Mesodermal cell (in vitro differentiated cells): ENCODE measurements around the gene ARL6IP1.

ENCODE experiments used
- H3K27ac ChIP-seq: 2 replicates; pipeline ENCODE4 v1.7.0; 2013; ENCODE audit warnings: mild to moderate bottlenecking, low read depth, low read length, moderate library complexity; ENCODE audit not compliant: severe bottlenecking
- H3K36me3 ChIP-seq: 2 replicates; pipeline ENCODE4 v1.7.1; 2013; ENCODE audit warnings: mild to moderate bottlenecking, low read length, moderate library complexity; ENCODE audit not compliant: control insufficient read depth, insufficient read depth
- H3K4me1 ChIP-seq: one replicate; pipeline ENCODE4 v1.7.1; 2013; ENCODE audit warnings: mild to moderate bottlenecking, low read length; ENCODE audit not compliant: insufficient read depth, control insufficient read depth, poor library complexity, severe bottlenecking
- H3K4me3 ChIP-seq: 2 replicates; pipeline ENCODE4 v1.7.0; 2013; ENCODE audit warnings: low read length, control low read depth, mild to moderate bottlenecking; ENCODE audit not compliant: insufficient read depth, poor library complexity, severe bottlenecking; ENCODE audit errors: extremely low read depth
- H3K9me3 ChIP-seq: 2 replicates; pipeline ENCODE4 v1.7.1; 2013; ENCODE audit warnings: mild to moderate bottlenecking, low read length, moderate library complexity; ENCODE audit not compliant: control insufficient read depth
- WGBS, 2 experiments: methylation state at CpG; one replicate each; pipeline ENCODE4 v1.1.5; 2013; ENCODE audit warnings: missing lambda C conversion rate in 2 of 2; ENCODE audit not compliant: insufficient coverage in 2 of 2; 5-methylcytosine and 5-hydroxymethylcytosine counted together

ARL6IP1 gene

DNA sequence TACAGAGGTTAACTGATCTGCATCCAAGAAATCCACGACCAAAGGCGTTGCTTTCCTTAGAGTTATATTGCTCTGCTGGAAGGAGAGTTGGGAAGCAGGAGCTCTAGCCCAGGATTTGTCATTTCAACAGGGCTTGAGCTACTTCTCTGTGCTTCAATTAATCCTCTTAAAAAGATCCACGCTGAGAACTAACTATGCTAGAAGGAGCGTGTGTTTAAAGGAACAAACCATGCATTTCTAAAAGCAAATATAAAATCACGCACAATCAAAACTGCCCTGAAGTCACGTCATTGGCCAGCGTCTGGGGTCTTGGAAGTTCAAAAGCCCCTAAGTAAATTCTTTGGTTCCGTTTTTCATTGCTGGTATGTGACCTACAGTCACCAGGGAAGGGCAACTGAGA is 1.1 kb downstream of the ARL6IP1 start:
- Histone ChIP-seq H3K36me3 (peaks cover 39% of the 10 kb centered on the region), H3K4me1 (peaks cover 20% of the 10 kb centered on the region), H3K27ac (peak overlapping the region; percentile 91), H3K9me3 (no peaks in the 10 kb centered on the region), H3K4me3 (peak overlapping the region; percentile 94)
- WGBS, 2 experiments = 0 to 3% methylated on average over 2 to 7 of the region's 8 CpGs

GRCh38 chr16:18799500-18799899 is 1.8 kb downstream of the ARL6IP1 start:
- H3K27ac ChIP-seq = no peak overlapping the region
- H3K4me1 ChIP-seq = peaks cover 20% of the 10 kb centered on the region
- H3K9me3 ChIP-seq = no peaks in the 10 kb centered on the region
- peaks cover 47% of the 10 kb centered on the region for H3K36me3 ChIP-seq
- H3K4me3 ChIP-seq = peak overlapping the region; percentile 94
- 88 to 94% methylated on average over 2 of the region's 3 CpGs for WGBS, 2 experiments

- WGBS, 2 experiments = no CpG with 5 or more reads among the region's 4 CpGs
- Histone ChIP-seq H3K4me3 (no peak overlapping the region), H3K27ac (no peak overlapping the region), H3K4me1 (peaks cover 8% of the 10 kb centered on the region), H3K36me3 (peaks cover 64% of the 10 kb centered on the region), H3K9me3 (no peaks in the 10 kb centered on the region)
Measured at GRCh38 chr16:18797746-18798145, 3.6 kb downstream of the ARL6IP1 start.

DNA sequence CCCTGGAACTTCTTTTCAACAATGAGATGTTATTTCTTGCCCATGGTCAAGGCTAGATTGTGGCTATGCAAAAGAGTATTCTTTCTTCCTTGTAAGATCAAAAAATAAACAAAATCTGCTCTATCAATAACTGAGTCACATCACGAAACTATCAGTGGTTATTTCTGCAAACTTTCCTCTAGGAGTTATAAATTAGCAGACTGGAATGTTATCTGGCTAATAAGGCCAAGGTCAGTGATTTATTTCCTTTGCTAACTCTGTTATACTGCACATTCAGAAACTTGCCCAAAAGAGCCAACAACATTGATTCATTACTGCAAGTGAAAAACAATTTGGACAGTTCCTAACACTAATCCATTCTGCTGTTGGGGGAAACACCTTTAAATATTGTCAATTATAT is 5.0 kb downstream of the ARL6IP1 start:
- Histone ChIP-seq H3K27ac (no peak overlapping the region), H3K9me3 (no peaks in the 10 kb centered on the region), H3K4me3 (no peak overlapping the region), H3K4me1 (peaks cover 8% of the 10 kb centered on the region), H3K36me3 (peaks cover 78% of the 10 kb centered on the region)
- no CpG with 5 or more reads among the region's 1 CpG for WGBS, 2 experiments

DNA sequence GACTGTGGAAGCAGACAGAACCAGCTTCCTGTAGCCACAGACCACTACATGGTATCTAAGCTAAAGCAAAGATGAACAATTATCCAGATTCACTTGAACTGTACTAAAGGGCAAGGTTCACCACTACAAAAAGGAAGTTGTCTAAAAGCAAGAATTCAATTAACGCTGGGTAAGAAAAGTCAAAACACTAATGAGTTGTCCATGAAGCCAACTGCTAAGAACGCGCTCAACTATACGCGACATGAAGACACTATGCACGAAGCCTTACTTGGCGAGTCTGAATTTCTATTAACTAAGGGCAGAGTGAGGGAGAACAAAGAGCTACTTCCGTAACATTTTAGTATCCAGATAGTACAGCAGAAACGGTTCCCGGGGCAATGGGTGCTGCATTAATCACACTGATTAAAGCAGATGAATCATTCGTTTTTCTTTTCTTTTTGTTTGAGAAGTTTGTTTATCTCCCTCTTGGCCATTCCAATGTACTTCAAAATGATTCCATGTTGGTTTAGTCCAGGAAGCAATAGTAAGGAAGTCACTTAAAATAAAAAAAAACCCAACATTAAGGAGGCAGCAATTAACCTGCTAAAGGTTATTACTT is 8.4 kb downstream of the ARL6IP1 start:
- Histone ChIP-seq H3K4me1 (peaks cover 7% of the 10 kb centered on the region), H3K36me3 (peaks cover 89% of the 10 kb centered on the region), H3K27ac (no peak overlapping the region), H3K4me3 (no peak overlapping the region), H3K9me3 (no peaks in the 10 kb centered on the region)
- 93 to 99% methylated on average over 8 to 10 of the region's 11 CpGs for WGBS, 2 experiments

GRCh38 chr16:18789850-18790706 is 11.3 kb downstream of the ARL6IP1 start, which contains the start of gene RPS15A:
TSS of gene RPS15A (minus strand) at chr16:18790334. CDS start at chr16:18789113, 1,221 bp downstream.
- peaks cover 90% of the 10 kb centered on the region for H3K36me3 ChIP-seq
- 4 to 7% methylated on average over 51 to 60 of the region's 60 CpGs for WGBS, 2 experiments
- H3K4me1 ChIP-seq = peaks cover 16% of the 10 kb centered on the region
- H3K9me3 ChIP-seq = no peaks in the 10 kb centered on the region
- H3K27ac ChIP-seq = peak within 1 kb of the TSS; percentile 92
- peak within 1 kb of the TSS; percentile 97 for H3K4me3 ChIP-seq

- Histone ChIP-seq H3K27ac (peak overlapping the region; percentile 92), H3K9me3 (no peaks in the 10 kb centered on the region), H3K4me1 (peaks cover 16% of the 10 kb centered on the region), H3K4me3 (peak overlapping the region; percentile 97), H3K36me3 (peaks cover 90% of the 10 kb centered on the region)
- WGBS, 2 experiments = 0 to 2% methylated on average over 4 of the region's 5 CpGs
Measured at GRCh38 chr16:18789515-18789849, 11.9 kb downstream of the ARL6IP1 start.

- peaks cover 90% of the 10 kb centered on the region for H3K36me3 ChIP-seq
- no peak overlapping the region for H3K27ac ChIP-seq
- WGBS, 2 experiments = 14 to 15% methylated on average over 19 to 20 of the region's 20 CpGs
- H3K4me1 ChIP-seq = peaks cover 16% of the 10 kb centered on the region
- no peaks in the 10 kb centered on the region for H3K9me3 ChIP-seq
- H3K4me3 ChIP-seq = peak overlapping the region; percentile 97
Measured at GRCh38 chr16:18788828-18789514, 12.4 kb downstream of the ARL6IP1 start.

DNA sequence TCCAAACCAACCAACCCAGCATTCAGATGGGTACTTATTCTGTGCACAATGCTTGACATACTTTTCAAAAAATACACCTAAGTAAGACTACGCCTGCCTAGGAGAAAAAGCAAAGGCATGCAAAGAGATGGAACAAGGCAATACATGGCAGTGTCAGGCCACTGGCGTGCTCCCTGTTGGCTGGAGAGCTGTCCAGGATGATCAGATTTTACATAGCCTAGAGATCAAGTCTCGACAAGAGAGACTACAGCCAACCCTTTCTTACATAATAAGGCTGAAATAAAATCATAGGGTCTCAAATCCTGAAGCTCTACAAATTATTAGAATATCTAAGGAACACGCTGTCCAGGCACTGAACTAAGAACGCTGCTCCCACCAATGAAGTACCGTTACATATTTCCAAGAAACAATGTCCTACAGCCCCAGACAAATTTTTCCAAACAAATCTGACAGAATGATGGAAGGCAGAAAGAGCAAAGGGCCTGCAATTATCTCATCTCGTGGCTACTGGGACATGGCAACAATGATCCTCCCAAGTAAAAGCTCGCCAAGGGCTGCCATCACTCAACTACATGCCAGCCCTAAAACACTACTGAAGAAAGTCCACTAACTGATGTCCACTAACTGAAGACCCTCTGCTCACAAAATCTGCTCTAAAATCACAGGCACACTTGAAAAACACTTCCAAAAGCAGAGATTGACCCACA is 16.3 kb downstream of the ARL6IP1 start:
- H3K36me3 ChIP-seq = peaks cover 74% of the 10 kb centered on the region
- no peaks in the 10 kb centered on the region for H3K9me3 ChIP-seq
- no peak overlapping the region for H3K27ac ChIP-seq
- peaks cover 16% of the 10 kb centered on the region for H3K4me1 ChIP-seq
- no peak overlapping the region for H3K4me3 ChIP-seq
- 91 to 92% methylated on average over 7 of the region's 8 CpGs for WGBS, 2 experiments
